MG63 (cell line): Measurements from ENCODE around the gene CELA3B. TPM values are rescaled to one million over a fixed set of nuclear protein-coding genes. Genes with fewer than 3 reads are reported as not detected.
A peak's percentile ranks its signal among the peaks of the same experiment; 100 is the strongest.
"Not testable (repeated sequence)": the region's sequence is repeated elsewhere in the genome, so short reads cannot be mapped to it uniquely, and the experiment has no call there.

Source experiments
- DNase-seq: peaks from one replicate; pipeline ENCODE4 v3.0.0-alpha.2; 2020
- H3K27me3 ChIP-seq: fragments of 250-450 bp; sonication (Bioruptor Pico); 2 replicates; pipeline ENCODE4 v1.5.1; 2020; ENCODE audit warnings: mild to moderate bottlenecking, moderate library complexity
- H3K36me3 ChIP-seq: fragments of 250-450 bp; sonication (Bioruptor Pico); 2 replicates; pipeline ENCODE4 v1.5.1; 2020; ENCODE audit warnings: mild to moderate bottlenecking, moderate library complexity
- H3K4me3 ChIP-seq: fragments of 250-450 bp; sonication (Bioruptor Pico); 2 replicates; pipeline ENCODE4 v1.5.1; 2020; ENCODE audit warnings: mild to moderate bottlenecking, moderate library complexity
- H3K9me3 ChIP-seq: fragments of 250-450 bp; sonication (Bioruptor Pico); 2 replicates; pipeline ENCODE4 v1.5.1; 2020; ENCODE audit warnings: mild to moderate bottlenecking, moderate library complexity
- total RNA-seq: library from RNA; depleted of rRNA; stranded (reverse); fragments of >200 nt; shearing (Covaris generic); gene quantifications from 2 replicates; pipeline ENCODE4 v1.2.3, GENCODE V29; 2014; ENCODE audit warnings: low replicate concordance; rRNA removed

Gene CELA3B
- total RNA-seq = not detected in 2 replicates

GRCh38 chr1:21976703-21977239, at the start of gene CELA3B:
TSS of gene CELA3B (plus strand) at chr1:21977022. CDS start at chr1:21977040, 18 bp downstream.
- H3K4me3 ChIP-seq, H3K9me3 ChIP-seq, DNase-seq, H3K27me3 ChIP-seq, H3K36me3 ChIP-seq: not testable (repeated sequence)

- Histone ChIP-seq H3K4me3 (no peak overlapping the region), H3K9me3 (no peaks in the 10 kb centered on the region), H3K36me3 (peaks cover 73% of the 10 kb centered on the region), H3K27me3 (no peaks in the 10 kb centered on the region)
- DNase-seq = peak; percentile 43
These were observed 49.1 kb upstream of the CELA3B start for GRCh38 chr1:21927533-21928237.

- peaks cover 73% of the 10 kb centered on the region for H3K36me3 ChIP-seq
- H3K27me3 ChIP-seq = no peaks in the 10 kb centered on the region
- no peak for DNase-seq
- H3K9me3 ChIP-seq = no peaks in the 10 kb centered on the region
- H3K4me3 ChIP-seq = no peak overlapping the region
These were observed 46.7 kb upstream of the CELA3B start for GRCh38 chr1:21930080-21930571.

- H3K9me3 ChIP-seq = no peaks in the 10 kb centered on the region
- H3K4me3 ChIP-seq = no peak overlapping the region
- DNase-seq = no peak
- H3K27me3 ChIP-seq = no peaks in the 10 kb centered on the region
- peaks cover 73% of the 10 kb centered on the region for H3K36me3 ChIP-seq
These were observed 46.1 kb upstream of the CELA3B start for GRCh38 chr1:21930629-21931170.

GRCh38 chr1:21931171-21932093, 45.4 kb upstream of the CELA3B start:
- DNase-seq = peak; percentile 98
- no peak overlapping the region; the same call in 1 of the 2 replicates for H3K4me3 ChIP-seq
- no peaks in the 10 kb centered on the region for H3K9me3 ChIP-seq
- peaks cover 71% of the 10 kb centered on the region for H3K36me3 ChIP-seq
- no peaks in the 10 kb centered on the region for H3K27me3 ChIP-seq

GRCh38 chr1:21932127-21932526, 44.7 kb upstream of the CELA3B start:
- Histone ChIP-seq H3K9me3 (no peaks in the 10 kb centered on the region), H3K4me3 (no peak overlapping the region; the same call in 1 of the 2 replicates), H3K27me3 (no peaks in the 10 kb centered on the region), H3K36me3 (peaks cover 71% of the 10 kb centered on the region)
- peak; percentile 66 for DNase-seq

- H3K36me3 ChIP-seq = peaks cover 58% of the 10 kb centered on the region
- H3K27me3 ChIP-seq = no peaks in the 10 kb centered on the region
- peak; percentile 33 for DNase-seq
- H3K9me3 ChIP-seq = no peaks in the 10 kb centered on the region
- no peak overlapping the region for H3K4me3 ChIP-seq
These were observed 43.2 kb upstream of the CELA3B start for GRCh38 chr1:21933397-21934248.

- H3K27me3 ChIP-seq = no peaks in the 10 kb centered on the region
- peak overlapping the region; percentile 83 for H3K4me3 ChIP-seq
- no peak for DNase-seq
- H3K36me3 ChIP-seq = peaks cover 45% of the 10 kb centered on the region
- no peaks in the 10 kb centered on the region for H3K9me3 ChIP-seq
These were observed 41.4 kb upstream of the CELA3B start for GRCh38 chr1:21935393-21935804.

GRCh38 chr1:21935891-21936365, 40.9 kb upstream of the CELA3B start:
- peak overlapping the region; percentile 83 for H3K4me3 ChIP-seq

GRCh38 chr1:21936366-21937031, 40.3 kb upstream of the CELA3B start:
- Histone ChIP-seq H3K9me3 (no peaks in the 10 kb centered on the region), H3K27me3 (no peaks in the 10 kb centered on the region), H3K4me3 (peak overlapping the region; percentile 83), H3K36me3 (peaks cover 41% of the 10 kb centered on the region)
- DNase-seq = no peak

More at GRCh38 chr1:21935891-21936365, 40.9 kb upstream of the CELA3B start:
- no peaks in the 10 kb centered on the region for H3K27me3 ChIP-seq
- no peaks in the 10 kb centered on the region for H3K9me3 ChIP-seq
- no peak for DNase-seq
- peaks cover 41% of the 10 kb centered on the region for H3K36me3 ChIP-seq

- H3K27me3 ChIP-seq = no peaks in the 10 kb centered on the region
- H3K36me3 ChIP-seq = peaks cover 38% of the 10 kb centered on the region
- H3K9me3 ChIP-seq = no peaks in the 10 kb centered on the region
- H3K4me3 ChIP-seq = peak within 1 kb of the TSS; percentile 83
- DNase-seq = no peak
These were observed 39.8 kb upstream of the CELA3B start, which contains the start of gene HSPG2 for GRCh38 chr1:21937034-21937371. TSS of gene HSPG2 (minus strand) at chr1:21937310. CDS start at chr1:21937217, 93 bp downstream.

GRCh38 chr1:21937372-21938121, 39.3 kb upstream of the CELA3B start:
- Histone ChIP-seq H3K36me3 (peaks cover 32% of the 10 kb centered on the region), H3K4me3 (peak overlapping the region; percentile 28), H3K27me3 (no peaks in the 10 kb centered on the region), H3K9me3 (no peaks in the 10 kb centered on the region)
- peak; percentile 90 for DNase-seq

- Histone ChIP-seq H3K9me3 (no peaks in the 10 kb centered on the region), H3K27me3 (no peaks in the 10 kb centered on the region), H3K36me3 (peaks cover 21% of the 10 kb centered on the region), H3K4me3 (no peak overlapping the region)
- no peak for DNase-seq
These were observed 37.9 kb upstream of the CELA3B start for GRCh38 chr1:21938732-21939538.
